Activated gamma-delta T cell (primary cell): ENCODE results near the gene RNF222.
"Not testable (repeated sequence)": the region's sequence is repeated elsewhere in the genome, so short reads cannot be mapped to it uniquely, and the experiment has no call there.

Source experiments
- DNase-seq: peaks from one replicate; lab custom pipeline; 2025; lab: John Stamatoyannopoulos, UW

Gene RNF222

GRCh38 chr17:8410883-8411238 is 13.2 kb upstream of the RNF222 start:
- DNase-seq, result no peak

GRCh38 chr17:8409966-8410882 is 12.6 kb upstream of the RNF222 start:
- DNase-seq, result no peak

GRCh38 chr17:8408371-8408770 is 10.7 kb upstream of the RNF222 start:
- DNase-seq, result no peak

- DNase-seq, result no peak
These were observed 8.5 kb upstream of the RNF222 start for GRCh38 chr17:8406174-8406573.

GRCh38 chr17:8405499-8406016 is 7.9 kb upstream of the RNF222 start:
- no peak for DNase-seq

- no peak for DNase-seq
These were observed 5.4 kb upstream of the RNF222 start for GRCh38 chr17:8402921-8403536.

GRCh38 chr17:8401107-8401506 is 3.5 kb upstream of the RNF222 start:
- no peak for DNase-seq

- no peak for DNase-seq
These were observed 1.4 kb upstream of the RNF222 start for GRCh38 chr17:8398980-8399379.

- DNase-seq, result not testable (repeated sequence)
These were observed 3.1 kb downstream of the RNF222 start for GRCh38 chr17:8394497-8394896.

GRCh38 chr17:8393470-8394231 is 4.0 kb downstream of the RNF222 start:
- no peak for DNase-seq

GRCh38 chr17:8392674-8393469 is 4.8 kb downstream of the RNF222 start:
- no peak for DNase-seq

GRCh38 chr17:8392274-8392673 is 5.4 kb downstream of the RNF222 start:
- DNase-seq, result no peak

GRCh38 chr17:8391711-8392110 is 5.9 kb downstream of the RNF222 start:
- no peak for DNase-seq

GRCh38 chr17:8387914-8388651 is 9.5 kb downstream of the RNF222 start:
- no peak for DNase-seq

GRCh38 chr17:8386841-8387240 is 10.8 kb downstream of the RNF222 start:
- no peak for DNase-seq

- no peak for DNase-seq
These were observed 12.7 kb downstream of the RNF222 start for GRCh38 chr17:8384801-8385378.

GRCh38 chr17:8383143-8383822 is 14.3 kb downstream of the RNF222 start, which contains the start of gene RPL26:
Gene RPL26, minus strand, starts transcription at chr17:8383193. Its CDS starts 883 bp downstream, at chr17:8382310.
- DNase-seq, result peak; percentile 75

GRCh38 chr17:8382880-8383142 is 14.8 kb downstream of the RNF222 start:
- DNase-seq, result no peak

GRCh38 chr17:8382052-8382879 is 15.4 kb downstream of the RNF222 start:
- DNase-seq, result no peak
